ENCODE results near the gene PCDHGC3. TPM values are rescaled to one million over a fixed set of nuclear protein-coding genes. Genes with fewer than 3 reads are reported as not detected.

The PCDHGC3 gene
- total and polyA plus RNA-seq, 9 of the 15 experiments (the other 6 are each of a cell fraction or from before 2014, with no cell fraction given) = 0.07 TPM; not detected in 8

Other genes starting within 250 kb of the PCDHGC3 start
Only the 7 nearest of the 29 such genes appear.
- gene PCDHGB6, start 67.9 kb upstream of the PCDHGC3 start, total RNA-seq (2014; rRNA removed) = 0.09 TPM in 1 of 2 replicates, not detected in the other
- gene PCDHGB6, start 67.9 kb upstream of the PCDHGC3 start, total RNA-seq (2014; rRNA removed; fragmentation: Illumina TruSeq; extraction: Trizol) = 0.06 and 0.07 TPM in 2 replicates
- 0.08 and 0.11 TPM in 2 replicates for gene PCDHGB6, start 67.9 kb upstream of the PCDHGC3 start, total RNA-seq (2015; rRNA removed; fragmentation: Illumina TruSeq; extraction: Trizol)
- gene PCDHGB6, start 67.9 kb upstream of the PCDHGC3 start, total RNA-seq (2021) = 0.11 TPM in 2 replicates
- gene PCDHGB6, start 67.9 kb upstream of the PCDHGC3 start, polyA plus RNA-seq (2011; rRNA removed) = 0.01 and 0.04 TPM in 2 replicates
- not detected in 2 replicates for gene PCDHGB6, start 67.9 kb upstream of the PCDHGC3 start, polyA plus RNA-seq (2014; fragmentation: Illumina TruSeq; extraction: Trizol)
- under 1 TPM; 0.01 to 0.03 TPM for gene PCDHGB6, start 67.9 kb upstream of the PCDHGC3 start, polyA plus RNA-seq (2014; fragmentation: Nextera tagmentation; extraction: Ambion mirVana)
- gene PCDHGB6, start 67.9 kb upstream of the PCDHGC3 start, polyA plus RNA-seq (2014; rRNA removed) = 0.07 TPM in 1 of 2 replicates, not detected in the other
- 0.04 and 0.05 TPM in 2 replicates for gene PCDHGA10, start 63.0 kb upstream of the PCDHGC3 start, total RNA-seq (2014; rRNA removed)
- gene PCDHGA10, start 63.0 kb upstream of the PCDHGC3 start, total RNA-seq (2014; rRNA removed; fragmentation: Illumina TruSeq; extraction: Trizol) = 0.06 and 0.07 TPM in 2 replicates
- 0.08 and 0.11 TPM in 2 replicates for gene PCDHGA10, start 63.0 kb upstream of the PCDHGC3 start, total RNA-seq (2015; rRNA removed; fragmentation: Illumina TruSeq; extraction: Trizol)
- 0.07 and 0.13 TPM in 2 replicates for gene PCDHGA10, start 63.0 kb upstream of the PCDHGC3 start, total RNA-seq (2021)
- 0.03 TPM in 1 of 2 replicates, not detected in the other for gene PCDHGA10, start 63.0 kb upstream of the PCDHGC3 start, polyA plus RNA-seq (2011; rRNA removed)
- gene PCDHGA10, start 63.0 kb upstream of the PCDHGC3 start, polyA plus RNA-seq (2014; fragmentation: Illumina TruSeq; extraction: Trizol) = 0.06 TPM in 1 of 2 replicates, not detected in the other
- gene PCDHGA10, start 63.0 kb upstream of the PCDHGC3 start, polyA plus RNA-seq (2014; fragmentation: Nextera tagmentation; extraction: Ambion mirVana) = under 1 TPM; 0.01 to 0.04 TPM
- 0.01 TPM in 1 of 2 replicates, not detected in the other for gene PCDHGA10, start 63.0 kb upstream of the PCDHGC3 start, polyA plus RNA-seq (2014; rRNA removed)
- 0.04 TPM in 1 of 2 replicates, not detected in the other for gene PCDHGB7, start 58.3 kb upstream of the PCDHGC3 start, total RNA-seq (2014; rRNA removed)
- gene PCDHGB7, start 58.3 kb upstream of the PCDHGC3 start, total RNA-seq (2014; rRNA removed; fragmentation: Illumina TruSeq; extraction: Trizol) = not detected in 2 replicates
- gene PCDHGB7, start 58.3 kb upstream of the PCDHGC3 start, total RNA-seq (2015; rRNA removed; fragmentation: Illumina TruSeq; extraction: Trizol) = 0.08 TPM in 1 of 2 replicates, not detected in the other
- gene PCDHGB7, start 58.3 kb upstream of the PCDHGC3 start, total RNA-seq (2021) = 0.04 and 0.09 TPM in 2 replicates
- gene PCDHGB7, start 58.3 kb upstream of the PCDHGC3 start, polyA plus RNA-seq (2011; rRNA removed) = not detected in 2 replicates
- gene PCDHGB7, start 58.3 kb upstream of the PCDHGC3 start, polyA plus RNA-seq (2014; fragmentation: Illumina TruSeq; extraction: Trizol) = not detected in 2 replicates
- not detected for gene PCDHGB7, start 58.3 kb upstream of the PCDHGC3 start, polyA plus RNA-seq (2014; fragmentation: Nextera tagmentation; extraction: Ambion mirVana)
- not detected in 2 replicates for gene PCDHGB7, start 58.3 kb upstream of the PCDHGC3 start, polyA plus RNA-seq (2014; rRNA removed)
- gene PCDHGA11, start 54.9 kb upstream of the PCDHGC3 start, total RNA-seq (2014; rRNA removed) = 0.04 and 0.05 TPM in 2 replicates
- gene PCDHGA11, start 54.9 kb upstream of the PCDHGC3 start, total RNA-seq (2014; rRNA removed; fragmentation: Illumina TruSeq; extraction: Trizol) = 0.04 and 0.06 TPM in 2 replicates
- 0.07 and 0.08 TPM in 2 replicates for gene PCDHGA11, start 54.9 kb upstream of the PCDHGC3 start, total RNA-seq (2015; rRNA removed; fragmentation: Illumina TruSeq; extraction: Trizol)
- 0.04 TPM in 1 of 2 replicates, not detected in the other for gene PCDHGA11, start 54.9 kb upstream of the PCDHGC3 start, total RNA-seq (2021)
- gene PCDHGA11, start 54.9 kb upstream of the PCDHGC3 start, polyA plus RNA-seq (2011; rRNA removed) = 0.01 TPM in 1 of 2 replicates, not detected in the other
- 0.04 TPM in 1 of 2 replicates, not detected in the other for gene PCDHGA11, start 54.9 kb upstream of the PCDHGC3 start, polyA plus RNA-seq (2014; fragmentation: Illumina TruSeq; extraction: Trizol)
- gene PCDHGA11, start 54.9 kb upstream of the PCDHGC3 start, polyA plus RNA-seq (2014; fragmentation: Nextera tagmentation; extraction: Ambion mirVana) = not detected
- gene PCDHGA11, start 54.9 kb upstream of the PCDHGC3 start, polyA plus RNA-seq (2014; rRNA removed) = not detected in 2 replicates
- not detected in 2 replicates for gene PCDHGA12, start 45.5 kb upstream of the PCDHGC3 start, total RNA-seq (2014; rRNA removed)
- gene PCDHGA12, start 45.5 kb upstream of the PCDHGC3 start, total RNA-seq (2014; rRNA removed; fragmentation: Illumina TruSeq; extraction: Trizol) = not detected in 2 replicates
- not detected in 2 replicates for gene PCDHGA12, start 45.5 kb upstream of the PCDHGC3 start, total RNA-seq (2015; rRNA removed; fragmentation: Illumina TruSeq; extraction: Trizol)
- gene PCDHGA12, start 45.5 kb upstream of the PCDHGC3 start, total RNA-seq (2021) = 0.13 TPM in 1 of 2 replicates, not detected in the other
- gene PCDHGA12, start 45.5 kb upstream of the PCDHGC3 start, polyA plus RNA-seq (2011; rRNA removed) = 0.03 TPM in 1 of 2 replicates, not detected in the other
- not detected in 2 replicates for gene PCDHGA12, start 45.5 kb upstream of the PCDHGC3 start, polyA plus RNA-seq (2014; fragmentation: Illumina TruSeq; extraction: Trizol)
- not detected for gene PCDHGA12, start 45.5 kb upstream of the PCDHGC3 start, polyA plus RNA-seq (2014; fragmentation: Nextera tagmentation; extraction: Ambion mirVana)
- not detected in 2 replicates for gene PCDHGA12, start 45.5 kb upstream of the PCDHGC3 start, polyA plus RNA-seq (2014; rRNA removed)
- 0.05 TPM in 1 of 2 replicates, not detected in the other for gene PCDHGC4, start 9.1 kb downstream of the PCDHGC3 start, total RNA-seq (2014; rRNA removed)
- gene PCDHGC4, start 9.1 kb downstream of the PCDHGC3 start, total RNA-seq (2014; rRNA removed; fragmentation: Illumina TruSeq; extraction: Trizol) = not detected in 2 replicates
- not detected in 2 replicates for gene PCDHGC4, start 9.1 kb downstream of the PCDHGC3 start, total RNA-seq (2015; rRNA removed; fragmentation: Illumina TruSeq; extraction: Trizol)
- gene PCDHGC4, start 9.1 kb downstream of the PCDHGC3 start, total RNA-seq (2021) = not detected in 2 replicates
- not detected in 2 replicates for gene PCDHGC4, start 9.1 kb downstream of the PCDHGC3 start, polyA plus RNA-seq (2011; rRNA removed)
- gene PCDHGC4, start 9.1 kb downstream of the PCDHGC3 start, polyA plus RNA-seq (2014; fragmentation: Illumina TruSeq; extraction: Trizol) = not detected in 2 replicates
- not detected for gene PCDHGC4, start 9.1 kb downstream of the PCDHGC3 start, polyA plus RNA-seq (2014; fragmentation: Nextera tagmentation; extraction: Ambion mirVana)
- gene PCDHGC4, start 9.1 kb downstream of the PCDHGC3 start, polyA plus RNA-seq (2014; rRNA removed) = not detected in 2 replicates
- gene PCDHGC5, start 13.1 kb downstream of the PCDHGC3 start, total RNA-seq (2014; rRNA removed) = not detected in 2 replicates
- not detected in 2 replicates for gene PCDHGC5, start 13.1 kb downstream of the PCDHGC3 start, total RNA-seq (2014; rRNA removed; fragmentation: Illumina TruSeq; extraction: Trizol)
- not detected in 2 replicates for gene PCDHGC5, start 13.1 kb downstream of the PCDHGC3 start, total RNA-seq (2015; rRNA removed; fragmentation: Illumina TruSeq; extraction: Trizol)
- gene PCDHGC5, start 13.1 kb downstream of the PCDHGC3 start, total RNA-seq (2021) = not detected in 2 replicates
- gene PCDHGC5, start 13.1 kb downstream of the PCDHGC3 start, polyA plus RNA-seq (2011; rRNA removed) = not detected in 2 replicates
- gene PCDHGC5, start 13.1 kb downstream of the PCDHGC3 start, polyA plus RNA-seq (2014; fragmentation: Illumina TruSeq; extraction: Trizol) = not detected in 2 replicates
- not detected for gene PCDHGC5, start 13.1 kb downstream of the PCDHGC3 start, polyA plus RNA-seq (2014; fragmentation: Nextera tagmentation; extraction: Ambion mirVana)
- gene PCDHGC5, start 13.1 kb downstream of the PCDHGC3 start, polyA plus RNA-seq (2014; rRNA removed) = not detected in 2 replicates